ENCODE data around the gene LOXHD1.

LOXHD1 gene

DNA sequence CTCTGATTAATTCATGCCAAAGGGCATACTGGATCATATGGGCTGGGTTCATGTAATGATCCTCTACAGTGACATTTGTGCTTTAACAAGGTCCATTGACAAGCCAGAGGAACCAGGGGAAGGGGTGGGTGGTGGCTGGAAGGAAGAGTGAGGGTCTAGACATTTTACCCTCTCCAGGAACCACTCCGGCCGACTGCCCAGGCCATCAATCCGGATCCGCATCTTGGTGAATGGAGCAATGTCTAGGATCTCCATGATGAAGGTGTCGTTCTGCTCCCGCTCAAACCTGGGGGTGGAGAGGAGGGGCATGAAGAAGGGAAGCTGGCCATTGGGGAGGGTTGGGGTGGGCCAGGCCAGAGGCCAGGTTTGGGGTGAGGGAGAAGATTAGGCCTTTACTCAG lies 147.5 kb downstream of the LOXHD1 start:
- peaks cover 0 to 3% (median 0%) of the 10 kb centered on the region in 5 experiments for H3K27me3 ChIP-seq (replicated peaks in 2 of 5; ENCODE audit: control insufficient read depth in 4 of 5, insufficient read depth in 5 of 5, low read length in 4 of 5)
- H3K9me3 ChIP-seq (ENCODE audit: control extremely low read depth in 1 of 5, control insufficient read depth in 4 of 5, insufficient read depth in 2 of 5, low read depth in 1 of 5, low read length in 4 of 5) = peaks cover 0 to 2% (median 0%) of the 10 kb centered on the region in 5 experiments
- H3K27ac ChIP-seq (ENCODE audit: insufficient read depth in 1 of 2, low read depth in 1 of 2, low read length in 2 of 2, poor library complexity in 1 of 2, severe bottlenecking in 2 of 2) = no peak overlapping the region
- 98% methylated on average over 5 of the region's 6 CpGs for WGBS (ENCODE audit: insufficient coverage)
- ChIA-PET CTCF (no interaction called here), POLR2A (no interaction called here)
- no peak for DNase-seq
- H3K4me1 ChIP-seq (ENCODE audit: control extremely low read depth in 1 of 4, control insufficient read depth in 4 of 4, insufficient read depth in 4 of 4, low read length in 3 of 4) = no peaks in the 10 kb centered on the region
- no peaks in the 10 kb centered on the region for H3K36me3 ChIP-seq (ENCODE audit: control insufficient read depth in 4 of 4, insufficient read depth in 4 of 4, low read length in 3 of 4)
- no peak overlapping the region for H3K4me3 ChIP-seq (ENCODE audit: control insufficient read depth in 1 of 7, extremely low read depth in 1 of 7, insufficient read depth in 4 of 7, low read depth in 2 of 7, low read length in 6 of 7)

DNA sequence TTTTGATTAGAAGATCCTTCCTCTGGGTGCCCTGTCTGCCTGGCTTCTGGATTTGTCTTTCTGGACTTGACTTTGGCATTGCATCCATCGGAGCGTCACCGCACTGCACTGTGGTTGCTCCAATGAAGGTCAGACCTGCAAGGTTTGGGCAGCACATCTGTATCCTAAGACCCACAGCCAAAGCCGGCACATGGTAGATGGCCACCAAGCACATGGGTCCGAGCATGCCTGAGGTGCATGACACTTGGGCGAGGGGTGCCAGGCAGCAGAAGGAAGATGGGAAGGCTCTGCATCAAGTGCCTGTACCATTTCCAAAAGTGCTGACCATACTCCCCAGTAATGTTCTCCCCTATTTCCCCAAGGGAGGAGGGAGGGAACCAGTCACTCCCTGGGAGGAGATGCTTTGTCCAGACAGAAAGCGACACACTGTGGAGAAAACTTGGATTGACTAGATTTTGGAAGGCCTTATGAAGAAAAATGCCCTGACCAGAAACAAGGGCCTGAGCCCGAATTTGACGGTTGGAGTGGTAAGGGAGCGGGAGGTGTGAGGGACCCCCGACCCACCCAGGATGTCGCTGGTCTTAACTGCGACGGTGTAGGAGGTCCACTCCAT lies 149.9 kb downstream of the LOXHD1 start:
- Histone ChIP-seq H3K27ac (ENCODE audit: insufficient read depth in 1 of 2, low read depth in 1 of 2, low read length in 2 of 2, poor library complexity in 1 of 2, severe bottlenecking in 2 of 2) (no peak overlapping the region), H3K36me3 (ENCODE audit: control insufficient read depth in 4 of 4, insufficient read depth in 4 of 4, low read length in 3 of 4) (no peaks in the 10 kb centered on the region), H3K4me1 (ENCODE audit: control extremely low read depth in 1 of 4, control insufficient read depth in 4 of 4, insufficient read depth in 4 of 4, low read length in 3 of 4) (no peaks in the 10 kb centered on the region), H3K9me3 (ENCODE audit: control extremely low read depth in 1 of 5, control insufficient read depth in 4 of 5, insufficient read depth in 2 of 5, low read depth in 1 of 5, low read length in 4 of 5) (no peaks in the 10 kb centered on the region), H3K4me3 (ENCODE audit: control insufficient read depth in 1 of 7, extremely low read depth in 1 of 7, insufficient read depth in 4 of 7, low read depth in 2 of 7, low read length in 6 of 7) (no peak overlapping the region), H3K27me3 (replicated peaks in 2 of 5; ENCODE audit: control insufficient read depth in 4 of 5, insufficient read depth in 5 of 5, low read length in 4 of 5) (no peaks in the 10 kb centered on the region)
- no peak for DNase-seq
- POLR2A ChIA-PET = no interaction called here
- 97% methylated on average over 11 of the region's 14 CpGs for WGBS (ENCODE audit: insufficient coverage)
- CTCF ChIA-PET = interaction anchor here (2.2 kb wide), 1 partner anchor 11 kb away, joined by 6 read pairs; no protein-coding TSS in a partner anchor

DNA sequence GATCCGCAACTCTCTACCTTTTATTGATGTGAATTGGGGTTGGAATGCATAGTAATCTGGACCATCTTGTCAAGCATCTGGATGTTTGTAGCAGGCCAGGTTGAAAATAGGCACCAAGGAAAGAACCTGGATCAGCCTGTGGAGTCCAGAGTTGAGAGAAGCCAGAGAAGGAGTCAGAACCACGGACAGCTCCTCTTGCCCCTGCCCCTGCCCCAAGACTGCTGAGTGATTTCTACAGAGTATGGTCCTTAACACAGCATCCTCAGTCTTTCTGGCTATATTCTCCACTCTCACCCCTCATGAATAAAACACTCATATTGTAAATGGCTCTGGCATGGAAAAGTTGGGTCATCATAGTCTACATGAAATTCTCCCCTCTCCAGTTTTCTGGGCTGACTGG lies 154.6 kb downstream of the LOXHD1 start:
- Histone ChIP-seq H3K27me3 (replicated peaks in 2 of 5; ENCODE audit: control insufficient read depth in 4 of 5, insufficient read depth in 5 of 5, low read length in 4 of 5) (no peaks in the 10 kb centered on the region), H3K27ac (ENCODE audit: insufficient read depth in 1 of 2, low read depth in 1 of 2, low read length in 2 of 2, poor library complexity in 1 of 2, severe bottlenecking in 2 of 2) (no peak overlapping the region), H3K4me3 (ENCODE audit: control insufficient read depth in 1 of 7, extremely low read depth in 1 of 7, insufficient read depth in 4 of 7, low read depth in 2 of 7, low read length in 6 of 7) (no peak overlapping the region), H3K4me1 (ENCODE audit: control extremely low read depth in 1 of 4, control insufficient read depth in 4 of 4, insufficient read depth in 4 of 4, low read length in 3 of 4) (no peaks in the 10 kb centered on the region), H3K36me3 (ENCODE audit: control insufficient read depth in 4 of 4, insufficient read depth in 4 of 4, low read length in 3 of 4) (no peaks in the 10 kb centered on the region), H3K9me3 (ENCODE audit: control extremely low read depth in 1 of 5, control insufficient read depth in 4 of 5, insufficient read depth in 2 of 5, low read depth in 1 of 5, low read length in 4 of 5) (no peaks in the 10 kb centered on the region)
- peak in 2 of 3 donors; percentile 49 to 52 for DNase-seq
- ChIA-PET POLR2A (no interaction called here), CTCF (no interaction called here)
- 38% methylated on average over 1 of the region's 2 CpGs for WGBS (ENCODE audit: insufficient coverage)

DNA sequence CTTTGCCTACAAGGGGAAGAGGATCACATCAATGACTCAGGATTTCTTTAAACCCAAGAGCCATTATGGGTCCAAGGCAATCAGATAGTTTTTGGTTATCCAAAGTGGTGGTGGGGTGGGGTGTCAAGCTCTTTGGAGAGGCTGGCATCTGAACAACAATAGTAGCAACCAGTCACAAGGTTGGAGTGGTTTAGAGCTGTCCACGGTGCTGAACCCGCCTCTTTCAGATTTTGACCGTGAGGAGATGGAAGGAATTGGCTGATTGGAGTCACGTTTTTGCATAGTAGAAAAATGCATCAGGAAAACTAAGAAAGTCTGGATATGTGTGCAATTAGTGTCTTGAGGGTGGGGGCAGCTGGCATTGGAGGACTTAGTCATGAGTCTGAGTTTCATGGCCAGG lies 159.9 kb downstream of the LOXHD1 start:
- ChIA-PET POLR2A (interaction anchor here (1.0 kb wide), 1 partner anchor 19 kb away, joined by 3 read pairs; no protein-coding TSS in a partner anchor), CTCF (interaction anchor here (1.2 kb wide), 1 partner anchor 217 kb away, joined by 3 read pairs; no protein-coding TSS in a partner anchor)
- Histone ChIP-seq H3K27ac (ENCODE audit: insufficient read depth in 1 of 2, low read depth in 1 of 2, low read length in 2 of 2, poor library complexity in 1 of 2, severe bottlenecking in 2 of 2) (no peak overlapping the region), H3K4me3 (ENCODE audit: control insufficient read depth in 1 of 7, extremely low read depth in 1 of 7, insufficient read depth in 4 of 7, low read depth in 2 of 7, low read length in 6 of 7) (no peak overlapping the region), H3K27me3 (replicated peaks in 2 of 5; ENCODE audit: control insufficient read depth in 4 of 5, insufficient read depth in 5 of 5, low read length in 4 of 5) (peaks cover 0 to 5% (median 2%) of the 10 kb centered on the region in 5 experiments), H3K36me3 (ENCODE audit: control insufficient read depth in 4 of 4, insufficient read depth in 4 of 4, low read length in 3 of 4) (no peaks in the 10 kb centered on the region), H3K4me1 (ENCODE audit: control extremely low read depth in 1 of 4, control insufficient read depth in 4 of 4, insufficient read depth in 4 of 4, low read length in 3 of 4) (no peaks in the 10 kb centered on the region), H3K9me3 (ENCODE audit: control extremely low read depth in 1 of 5, control insufficient read depth in 4 of 5, insufficient read depth in 2 of 5, low read depth in 1 of 5, low read length in 4 of 5) (no peaks in the 10 kb centered on the region)
- WGBS (ENCODE audit: insufficient coverage) = 6% methylated on average over 4 of the region's 4 CpGs
- peak; percentile 29 to 65 (median 62) for DNase-seq

GRCh38 chr18:46488471-46489213 lies 168.4 kb downstream of the LOXHD1 start:
- Histone ChIP-seq H3K36me3 (ENCODE audit: control insufficient read depth in 4 of 4, insufficient read depth in 4 of 4, low read length in 3 of 4) (no peaks in the 10 kb centered on the region), H3K4me1 (ENCODE audit: control extremely low read depth in 1 of 4, control insufficient read depth in 4 of 4, insufficient read depth in 4 of 4, low read length in 3 of 4) (no peaks in the 10 kb centered on the region), H3K27ac (ENCODE audit: insufficient read depth in 1 of 2, low read depth in 1 of 2, low read length in 2 of 2, poor library complexity in 1 of 2, severe bottlenecking in 2 of 2) (no peak overlapping the region), H3K4me3 (ENCODE audit: control insufficient read depth in 1 of 7, extremely low read depth in 1 of 7, insufficient read depth in 4 of 7, low read depth in 2 of 7, low read length in 6 of 7) (no peak overlapping the region), H3K9me3 (ENCODE audit: control extremely low read depth in 1 of 5, control insufficient read depth in 4 of 5, insufficient read depth in 2 of 5, low read depth in 1 of 5, low read length in 4 of 5) (no peaks in the 10 kb centered on the region), H3K27me3 (replicated peaks in 2 of 5; ENCODE audit: control insufficient read depth in 4 of 5, insufficient read depth in 5 of 5, low read length in 4 of 5) (peaks cover 2 to 39% (median 12%) of the 10 kb centered on the region in 5 experiments)
- DNase-seq = no peak
- ChIA-PET POLR2A (no interaction called here), CTCF (interaction anchor here (1.0 to 1.5 kb wide), 4 partner anchors 8 to 208 kb away, joined by 3 to 5 read pairs (median 4); no protein-coding TSS in a partner anchor)
- 93% methylated on average over 11 of the region's 11 CpGs for WGBS (ENCODE audit: insufficient coverage)

- Histone ChIP-seq H3K27ac (ENCODE audit: insufficient read depth in 1 of 2, low read depth in 1 of 2, low read length in 2 of 2, poor library complexity in 1 of 2, severe bottlenecking in 2 of 2) (no peak overlapping the region), H3K36me3 (ENCODE audit: control insufficient read depth in 4 of 4, insufficient read depth in 4 of 4, low read length in 3 of 4) (no peaks in the 10 kb centered on the region), H3K9me3 (ENCODE audit: control extremely low read depth in 1 of 5, control insufficient read depth in 4 of 5, insufficient read depth in 2 of 5, low read depth in 1 of 5, low read length in 4 of 5) (peaks cover 0 to 5% (median 0%) of the 10 kb centered on the region in 5 experiments), H3K27me3 (replicated peaks in 2 of 5; ENCODE audit: control insufficient read depth in 4 of 5, insufficient read depth in 5 of 5, low read length in 4 of 5) (peaks cover 0 to 43% (median 8%) of the 10 kb centered on the region in 5 experiments), H3K4me3 (ENCODE audit: control insufficient read depth in 1 of 7, extremely low read depth in 1 of 7, insufficient read depth in 4 of 7, low read depth in 2 of 7, low read length in 6 of 7) (no peak overlapping the region), H3K4me1 (ENCODE audit: control extremely low read depth in 1 of 4, control insufficient read depth in 4 of 4, insufficient read depth in 4 of 4, low read length in 3 of 4) (no peaks in the 10 kb centered on the region)
- no peak for DNase-seq
- CTCF ChIA-PET = no interaction called here
- POLR2A ChIA-PET = no interaction called here
- 13% methylated on average over 2 of the region's 2 CpGs for WGBS (ENCODE audit: insufficient coverage)
Observed at GRCh38 chr18:46485675-46486194, 171.3 kb downstream of the LOXHD1 start.

- H3K4me3 ChIP-seq (ENCODE audit: control insufficient read depth in 1 of 7, extremely low read depth in 1 of 7, insufficient read depth in 4 of 7, low read depth in 2 of 7, low read length in 6 of 7) = no peak overlapping the region
- no peak overlapping the region for H3K27ac ChIP-seq (ENCODE audit: insufficient read depth in 1 of 2, low read depth in 1 of 2, low read length in 2 of 2, poor library complexity in 1 of 2, severe bottlenecking in 2 of 2)
Observed at GRCh38 chr18:46484971-46485370, 172.0 kb downstream of the LOXHD1 start.

More at GRCh38 chr18:46484971-46485370, 172.0 kb downstream of the LOXHD1 start:
- ChIA-PET POLR2A (no interaction called here), CTCF (no interaction called here)
- Histone ChIP-seq H3K27me3 (replicated peaks in 2 of 5; ENCODE audit: control insufficient read depth in 4 of 5, insufficient read depth in 5 of 5, low read length in 4 of 5) (peaks cover 0 to 43% (median 8%) of the 10 kb centered on the region in 5 experiments), H3K4me1 (ENCODE audit: control extremely low read depth in 1 of 4, control insufficient read depth in 4 of 4, insufficient read depth in 4 of 4, low read length in 3 of 4) (no peaks in the 10 kb centered on the region), H3K9me3 (ENCODE audit: control extremely low read depth in 1 of 5, control insufficient read depth in 4 of 5, insufficient read depth in 2 of 5, low read depth in 1 of 5, low read length in 4 of 5) (peaks cover 0 to 5% (median 0%) of the 10 kb centered on the region in 5 experiments), H3K36me3 (ENCODE audit: control insufficient read depth in 4 of 4, insufficient read depth in 4 of 4, low read length in 3 of 4) (no peaks in the 10 kb centered on the region)
- 28% methylated on average over 9 of the region's 16 CpGs for WGBS (ENCODE audit: insufficient coverage)
- DNase-seq = no peak
